HG03108 (cell line): ENCODE measurements around the gene SPTB.
"Not testable (repeated sequence)": the region's sequence is repeated elsewhere in the genome, so short reads cannot be mapped to it uniquely, and the experiment has no call there.

ENCODE experiments used
- ATAC-seq: cut with Tn5 transposase; IDR thresholded peaks from one replicate; pipeline ENCODE4 v1.9.1; 2021; ENCODE audit warnings: moderate library complexity; ENCODE audit not compliant: unreplicated experiment

Gene SPTB

DNA sequence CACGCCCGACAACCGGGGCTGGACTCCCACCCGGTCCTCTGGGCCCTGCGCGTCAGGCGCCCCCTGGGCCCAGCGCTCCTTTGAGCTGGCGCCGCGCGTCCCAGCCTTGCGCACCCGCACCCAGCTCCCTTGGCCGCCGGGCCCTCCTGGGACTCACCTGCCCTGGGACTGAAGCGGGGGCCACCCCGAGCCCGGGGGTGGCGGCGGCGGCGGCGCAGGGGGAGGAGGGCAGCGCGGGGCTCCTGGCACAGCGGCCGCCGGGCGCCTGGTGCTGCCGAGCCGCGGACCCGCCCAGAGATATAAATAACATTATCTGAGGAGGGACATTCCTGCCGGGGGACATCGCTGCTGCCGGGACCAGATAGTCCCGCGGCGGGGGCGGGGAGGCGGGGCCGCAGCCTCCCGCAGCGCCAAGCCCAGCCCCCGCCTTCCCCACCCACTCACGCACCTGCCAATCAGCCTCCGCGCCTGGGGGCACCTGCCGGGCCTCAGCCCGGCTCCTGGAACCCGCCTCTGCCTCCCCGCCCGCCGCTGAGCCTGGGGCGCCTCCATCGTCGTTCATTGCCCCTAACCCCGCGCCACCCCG, at the start of gene SPTB:
Gene SPTB, minus strand, starts transcription at position 273 of the 586 bp plus-strand sequence. CDS start 56,813 bp downstream, outside the sequence.
- peak; percentile 47 for ATAC-seq

DNA sequence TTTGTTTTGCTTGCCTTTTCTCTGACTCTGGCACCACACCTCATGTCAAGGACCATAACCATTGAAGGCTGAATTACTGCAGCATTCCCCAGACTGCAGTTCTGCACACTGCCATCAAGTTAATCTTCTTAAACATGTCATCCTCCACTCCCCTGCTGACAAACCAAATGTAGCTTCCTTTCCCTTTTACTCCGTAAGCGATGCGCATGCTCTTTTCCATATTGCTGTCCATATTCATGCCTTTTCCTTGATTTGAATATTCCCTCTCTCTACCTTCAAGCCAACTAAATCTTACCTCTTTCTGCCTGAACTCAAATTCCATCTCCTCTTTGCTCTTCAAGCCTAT, 49.3 kb upstream of the SPTB start:
- no peak for ATAC-seq

DNA sequence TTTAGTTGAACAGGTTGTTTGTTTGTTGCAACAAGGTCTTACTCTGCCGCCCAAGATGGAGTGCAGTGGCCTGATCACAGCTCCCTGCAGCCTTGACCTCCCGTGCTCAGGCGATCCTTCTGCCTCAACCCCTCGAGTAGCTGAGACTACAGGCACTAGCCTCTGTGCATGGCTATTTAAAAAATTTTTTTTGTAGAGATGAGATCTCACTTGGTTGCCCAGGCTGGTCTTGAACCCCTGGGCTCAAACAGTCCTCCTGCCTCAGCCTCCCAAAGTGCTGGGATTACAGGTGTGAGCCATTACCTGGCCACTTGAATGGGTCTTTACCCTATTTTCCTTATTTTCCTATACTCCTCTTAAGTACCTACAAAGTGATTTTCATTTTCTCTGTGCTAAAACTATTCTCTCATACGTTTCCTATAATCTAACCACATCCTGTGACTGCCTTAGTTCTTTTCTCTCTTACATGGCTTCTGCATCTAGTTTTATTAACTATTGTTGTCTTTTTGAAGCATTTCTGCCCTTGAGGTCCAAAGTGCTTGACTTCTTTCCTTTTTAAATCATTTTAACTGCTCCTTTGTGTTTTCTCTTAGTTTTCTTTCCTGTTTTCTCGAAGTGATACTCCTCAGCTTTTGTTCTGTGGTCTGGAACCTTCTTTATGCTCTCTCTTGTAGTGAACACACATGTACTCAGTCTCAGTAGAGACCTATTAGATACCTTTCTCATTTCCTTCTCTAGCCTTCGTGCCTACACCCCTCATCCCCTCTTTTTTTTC, 48.7 kb upstream of the SPTB start:
- peak; percentile 73 for ATAC-seq

DNA sequence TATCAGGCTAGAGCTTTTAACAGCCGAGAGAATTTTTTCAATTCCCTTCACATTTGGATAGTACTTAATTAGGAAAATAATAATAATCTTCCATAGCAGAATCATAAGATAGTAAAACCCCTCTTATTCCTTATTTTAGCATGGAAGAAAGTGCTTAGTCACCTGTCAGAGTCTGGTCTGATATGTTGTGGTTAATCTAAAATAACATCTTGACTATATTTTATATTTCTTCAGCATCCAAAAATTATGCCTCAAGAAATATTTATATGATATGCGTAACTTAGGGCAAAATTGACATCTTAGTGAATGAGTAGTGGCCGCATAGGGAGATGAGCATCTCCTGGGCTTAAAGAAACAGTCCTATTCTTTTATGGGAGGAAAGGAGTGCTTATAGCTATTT, 47.3 kb upstream of the SPTB start:
- ATAC-seq = no peak

DNA sequence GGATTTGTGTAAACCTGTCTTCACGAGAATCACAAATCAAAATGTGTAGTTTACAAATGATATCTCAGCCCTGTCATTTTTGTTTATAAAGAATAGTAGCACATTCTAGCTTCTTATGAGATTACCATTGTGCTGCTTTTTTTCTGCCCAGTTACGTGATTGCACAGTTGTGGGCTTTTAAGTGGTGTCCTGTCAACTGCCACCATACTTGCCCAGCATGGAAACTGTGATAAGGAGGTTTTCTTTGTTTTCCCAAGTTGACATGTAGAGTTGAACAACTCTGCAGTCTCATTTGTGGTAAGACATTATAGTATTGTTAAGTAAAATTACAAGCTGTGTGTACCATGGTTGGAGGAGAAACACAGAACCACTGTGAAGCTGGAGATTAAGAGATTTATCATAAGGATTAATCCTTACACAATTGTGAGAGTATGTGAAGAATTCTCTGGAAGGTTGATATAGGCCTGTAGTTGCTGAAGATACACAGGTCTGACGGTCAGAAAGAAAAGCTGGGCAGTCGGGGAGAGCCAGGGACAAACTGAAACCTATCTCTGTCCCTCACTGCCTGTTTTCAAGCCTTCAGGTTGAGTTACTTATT, 46.8 kb upstream of the SPTB start:
- ATAC-seq = no peak

DNA sequence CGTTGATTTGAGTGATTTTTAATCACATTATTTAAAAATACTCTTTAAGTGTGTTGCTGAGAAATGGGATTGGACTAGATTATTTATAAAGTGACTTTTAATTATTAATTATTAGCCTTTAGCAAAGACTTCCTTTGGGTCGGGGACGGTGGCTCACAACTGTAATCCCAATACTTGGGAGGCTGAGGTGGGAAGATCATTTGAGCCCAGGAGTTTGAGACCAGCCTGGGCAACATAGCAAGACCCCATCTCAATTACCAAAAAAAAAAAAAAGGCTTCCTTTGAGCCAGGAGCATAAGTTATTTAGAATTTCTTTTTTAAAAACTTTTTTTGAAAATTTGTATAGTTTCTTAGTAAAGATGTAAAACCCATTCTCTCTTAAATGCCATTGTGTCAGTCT, 43.3 kb upstream of the SPTB start:
- no peak for ATAC-seq

DNA sequence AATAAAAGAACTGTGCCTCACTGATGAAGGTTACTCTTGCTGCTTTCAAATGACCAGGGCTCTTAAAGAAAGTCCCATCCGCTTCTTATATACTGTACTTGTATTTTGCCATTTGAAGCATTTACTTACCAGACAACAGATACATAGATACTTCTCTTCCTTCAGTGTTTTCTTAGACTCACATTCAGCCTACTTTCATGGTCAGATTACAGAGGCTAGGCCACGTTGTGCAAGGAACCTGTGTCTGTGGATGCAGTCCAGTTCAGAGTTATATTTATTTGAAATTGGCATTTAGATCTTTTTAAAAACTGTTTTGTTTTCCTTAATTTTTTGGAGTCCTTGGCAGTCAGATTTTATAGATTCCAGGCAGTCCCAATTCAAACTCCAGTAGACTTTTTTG, 40.8 kb upstream of the SPTB start:
- no peak for ATAC-seq

DNA sequence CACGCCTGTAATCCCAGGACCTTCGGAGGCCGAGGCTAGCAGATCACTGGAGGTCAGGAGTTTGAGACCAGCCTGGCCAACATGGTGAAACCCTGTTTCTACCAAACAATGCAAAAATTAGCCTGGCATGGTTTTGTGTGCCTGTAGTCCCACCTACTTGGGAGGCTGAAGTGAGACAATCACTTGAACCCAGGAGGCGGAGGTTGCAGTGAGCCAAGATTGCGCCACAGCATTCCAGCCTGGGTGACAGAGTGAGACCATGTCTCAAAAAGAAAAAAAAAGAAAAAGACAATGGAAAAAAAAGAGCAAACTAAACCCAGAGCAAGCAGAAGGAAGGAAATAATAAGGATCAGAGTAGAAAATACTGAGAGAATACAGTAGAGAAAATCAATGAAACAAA, 39.9 kb upstream of the SPTB start:
- ATAC-seq = no peak

DNA sequence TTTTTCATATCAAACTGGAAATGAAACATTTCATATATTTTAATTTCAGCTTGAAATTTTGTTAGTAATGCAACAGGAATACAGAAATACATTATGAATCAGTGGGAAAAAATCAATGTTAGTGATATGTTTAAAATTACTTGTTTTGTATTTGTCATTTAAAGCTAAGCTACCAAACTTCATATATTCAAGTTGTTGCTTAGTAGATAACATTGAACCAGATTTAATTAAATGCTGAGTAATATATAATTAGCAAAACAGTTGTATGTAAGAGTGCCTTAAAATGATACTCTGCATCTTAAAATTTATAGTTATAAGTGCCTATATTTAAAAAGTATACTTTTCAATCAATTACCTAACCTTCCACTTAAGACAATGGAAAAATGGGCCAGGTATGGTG, 39.5 kb upstream of the SPTB start:
- no peak for ATAC-seq

DNA sequence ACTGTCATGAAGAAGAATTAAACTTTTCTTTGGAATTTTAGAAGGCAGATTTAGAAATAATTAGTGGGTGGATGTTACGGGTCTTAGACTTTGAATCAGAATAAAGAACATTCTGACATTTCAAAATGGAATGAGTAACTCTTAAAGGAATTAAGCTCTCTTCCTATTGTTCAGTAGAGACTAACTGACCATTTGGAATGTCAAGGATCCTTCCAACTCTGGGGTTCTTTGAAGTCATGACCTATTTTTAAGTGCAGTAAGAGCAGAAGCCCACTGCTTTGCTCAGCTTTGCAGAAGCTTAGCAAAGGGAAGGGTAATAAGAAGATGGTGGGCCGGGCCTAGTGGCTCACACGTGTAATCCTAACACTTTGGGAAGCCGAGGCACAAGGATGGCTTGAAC, 38.5 kb upstream of the SPTB start:
- ATAC-seq = no peak

DNA sequence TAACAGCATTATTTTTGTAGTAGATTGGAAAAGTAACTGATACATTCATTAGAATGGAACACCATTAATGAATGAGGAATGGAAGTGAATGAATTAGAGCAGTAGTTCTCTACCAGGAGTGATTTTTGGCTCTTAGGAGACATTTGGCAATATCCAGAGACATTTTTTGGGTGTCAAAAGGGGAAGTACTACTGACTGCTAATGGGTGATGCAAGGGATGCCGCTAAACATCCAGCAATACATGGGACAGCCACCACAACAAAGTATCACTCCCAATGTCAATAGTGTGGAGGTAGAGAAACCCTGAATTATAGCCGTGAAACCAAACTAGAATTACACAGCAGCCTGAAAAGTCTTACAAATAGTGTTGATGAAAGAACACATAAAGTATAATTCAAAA, 36.1 kb upstream of the SPTB start:
- ATAC-seq = no peak

DNA sequence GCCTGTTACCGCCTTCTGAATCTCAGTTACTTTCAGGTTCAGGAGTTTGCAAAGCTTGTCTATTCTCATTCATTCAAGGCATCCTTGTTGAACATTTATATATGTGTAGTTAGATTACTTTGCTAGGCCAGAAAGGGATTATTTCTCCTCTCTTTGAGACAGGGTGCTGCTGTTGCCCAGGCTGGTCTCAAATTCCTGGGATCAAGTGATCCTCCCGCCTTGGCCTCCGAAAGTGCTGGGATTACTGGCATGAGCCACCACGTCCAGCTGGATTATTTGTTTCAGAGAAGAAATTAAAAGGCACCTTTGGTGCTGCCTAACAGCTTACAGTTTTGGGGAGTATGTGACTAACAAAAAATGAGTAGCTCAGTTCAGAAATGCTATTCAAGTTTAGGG, 35.3 kb upstream of the SPTB start:
- ATAC-seq = no peak

DNA sequence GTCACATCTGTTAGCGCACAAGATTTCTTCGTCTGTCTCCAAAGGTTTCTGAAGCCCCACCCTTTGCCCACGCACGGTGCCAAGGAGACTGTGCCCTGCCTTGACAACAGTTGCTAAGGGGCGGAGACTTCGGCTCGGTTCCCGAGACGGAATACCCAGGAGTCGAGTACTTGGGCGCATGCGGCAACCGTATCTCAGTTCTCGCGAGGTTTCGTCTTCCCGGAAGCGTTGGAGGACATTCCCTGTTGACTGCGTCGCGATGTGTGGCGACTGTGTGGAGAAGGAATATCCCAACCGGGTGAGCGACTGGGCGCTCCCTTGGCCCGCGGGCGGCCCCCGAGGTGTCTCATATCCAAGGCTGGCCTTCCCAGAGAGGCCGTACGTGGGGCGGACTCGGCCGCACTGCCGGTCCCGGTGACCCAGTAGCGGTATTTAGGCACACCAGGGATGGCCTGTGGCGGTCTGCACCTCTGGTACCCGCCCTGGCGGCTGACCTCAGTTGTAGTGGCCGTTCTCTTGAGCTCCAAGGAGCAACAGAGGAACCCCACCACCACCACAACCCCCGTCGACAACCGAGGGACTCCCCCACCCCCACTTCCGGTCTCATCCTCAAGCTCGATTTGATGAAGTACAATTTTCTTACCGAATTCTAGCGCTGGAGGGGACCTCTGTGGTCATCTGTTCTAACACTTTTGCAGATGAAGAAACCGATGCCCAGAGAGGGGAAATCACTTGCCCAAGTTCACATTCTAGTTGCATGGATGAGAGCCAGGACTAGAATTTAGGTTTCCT, 34.7 kb upstream of the SPTB start, which contains the start of gene CHURC1:
Gene CHURC1, plus strand, starts transcription at position 219 of the 792 bp plus-strand sequence. Its CDS starts 41 bp downstream, at position 260.
- ATAC-seq = peak; percentile 96

DNA sequence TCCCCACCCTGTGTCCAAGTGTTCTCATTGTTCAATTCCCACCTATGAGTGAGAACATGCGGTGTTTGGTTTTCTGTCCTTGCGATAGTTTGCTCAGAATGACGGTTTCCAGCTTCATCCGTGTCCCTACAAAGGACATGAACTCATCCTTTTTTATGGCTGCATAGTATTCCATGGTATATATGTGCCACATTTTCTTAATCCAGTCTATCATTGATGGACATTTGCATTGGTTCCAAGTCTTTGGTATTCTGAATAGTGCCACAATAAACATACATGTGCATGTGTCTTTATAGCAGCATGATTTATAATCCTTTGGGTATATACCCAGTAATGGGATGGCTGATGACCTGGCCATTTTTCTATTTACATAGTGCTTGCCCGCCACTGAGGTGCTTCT, 33.8 kb upstream of the SPTB start:
- not testable (repeated sequence) for ATAC-seq

DNA sequence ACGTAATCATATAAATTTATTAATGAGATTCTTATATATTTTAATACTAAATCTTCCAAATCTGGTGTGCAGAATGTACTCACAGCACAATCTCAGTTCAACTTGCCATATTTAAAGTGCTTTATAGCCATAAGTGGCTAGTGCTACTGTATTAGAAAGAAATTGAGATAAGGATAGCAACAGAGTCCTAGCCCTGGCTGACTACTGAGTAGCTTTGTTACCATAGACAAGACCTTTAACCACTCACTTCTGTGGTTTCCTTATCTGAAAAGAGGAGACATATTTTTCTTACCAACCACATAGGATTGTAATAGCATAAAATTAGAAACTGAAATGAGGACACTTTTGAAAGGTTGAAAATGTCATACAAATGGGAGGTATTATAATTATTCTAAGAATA, 32.6 kb upstream of the SPTB start:
- no peak for ATAC-seq

DNA sequence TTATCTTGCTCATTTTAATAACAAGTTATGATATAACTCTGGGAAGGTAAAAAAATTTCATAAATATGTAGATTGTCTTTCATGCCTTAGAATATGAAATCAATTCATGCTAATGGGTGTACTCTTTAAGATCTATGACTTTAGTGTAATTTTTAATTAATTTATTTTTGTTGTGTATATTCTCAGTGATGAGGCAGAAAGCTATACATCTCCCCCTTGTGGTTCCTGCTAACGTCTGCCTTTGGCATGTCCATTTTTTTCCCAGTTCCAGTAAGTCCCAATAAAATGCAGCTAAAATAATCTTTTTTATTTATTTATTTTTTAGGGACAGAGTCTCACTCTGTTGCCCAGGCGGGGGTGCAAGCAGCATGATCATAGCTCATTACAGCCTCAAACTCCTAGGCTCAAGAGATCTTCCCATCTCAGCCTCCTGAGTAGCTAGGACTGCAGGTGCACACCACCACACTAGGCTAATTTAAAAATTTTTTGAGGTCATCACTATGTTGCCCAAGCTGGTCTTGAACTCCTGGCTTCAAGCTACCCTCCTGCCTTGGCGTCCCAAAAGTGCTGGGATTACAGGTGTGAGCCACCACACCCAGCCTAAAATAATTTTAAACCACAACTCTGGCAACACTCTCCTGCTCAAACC, 31.3 kb upstream of the SPTB start:
- no peak for ATAC-seq

DNA sequence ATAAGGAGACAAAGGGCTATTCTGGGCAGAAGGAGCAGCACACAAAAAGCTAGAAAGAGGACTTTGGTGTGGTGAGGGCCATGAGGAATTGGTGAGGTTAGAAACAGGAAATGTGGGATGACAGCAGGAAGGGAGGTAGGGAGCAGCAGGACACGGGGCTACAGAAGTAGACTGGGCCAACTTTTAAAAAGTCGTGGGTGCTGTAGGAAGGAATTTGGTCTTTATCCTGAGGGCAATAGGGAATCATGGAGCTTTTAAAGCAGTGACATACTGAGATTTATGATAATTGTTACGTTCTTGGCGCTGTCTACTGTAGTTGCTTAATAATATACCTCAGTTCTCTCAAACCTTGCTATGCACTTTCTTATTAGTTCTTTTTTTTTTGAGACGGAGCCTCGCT, 26.3 kb upstream of the SPTB start:
- ATAC-seq = no peak

DNA sequence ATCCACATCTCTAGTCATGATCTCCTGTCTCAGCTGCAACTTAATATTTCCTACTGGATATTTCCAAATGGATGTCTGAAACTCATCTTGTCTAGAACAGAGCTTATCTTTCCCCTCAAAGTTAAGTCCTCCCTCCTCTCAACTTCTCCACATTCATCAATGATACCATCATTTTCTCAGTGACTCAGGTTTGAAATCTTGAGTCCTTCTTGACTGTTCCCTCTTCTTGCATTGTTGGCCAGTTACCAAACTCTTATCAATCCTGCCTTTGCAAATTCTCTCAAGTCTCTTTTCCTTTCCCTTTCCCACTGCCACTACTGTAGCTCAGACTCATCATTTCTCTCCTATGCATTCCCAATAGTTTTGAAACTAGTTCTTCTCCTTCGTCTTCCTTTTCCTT, 20.3 kb upstream of the SPTB start:
- ATAC-seq = no peak

DNA sequence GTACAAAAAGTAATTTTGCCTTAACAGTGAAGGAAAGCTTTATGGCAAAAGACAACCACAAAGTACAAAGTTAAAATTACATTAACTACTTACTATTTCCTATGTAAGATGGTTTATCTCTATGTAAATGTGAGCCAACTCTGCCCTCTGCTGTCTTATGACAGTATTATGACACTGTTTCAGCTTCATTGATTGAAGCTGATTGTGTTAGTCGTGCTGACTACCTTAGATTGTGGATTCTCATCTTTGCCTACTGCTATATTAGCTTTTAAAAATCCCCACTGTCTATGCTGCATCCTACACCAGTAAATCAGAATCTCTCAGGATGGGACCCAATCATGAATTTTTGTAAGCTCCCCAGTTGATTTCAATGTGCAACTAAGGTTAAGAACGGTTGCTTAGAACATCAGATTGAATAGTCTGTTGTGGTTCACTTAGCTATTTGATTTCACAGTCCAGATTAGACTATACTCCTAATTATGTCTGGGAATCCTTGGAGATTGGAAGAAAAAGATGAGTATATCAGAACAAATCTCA, 12.2 kb upstream of the SPTB start:
- ATAC-seq = no peak

DNA sequence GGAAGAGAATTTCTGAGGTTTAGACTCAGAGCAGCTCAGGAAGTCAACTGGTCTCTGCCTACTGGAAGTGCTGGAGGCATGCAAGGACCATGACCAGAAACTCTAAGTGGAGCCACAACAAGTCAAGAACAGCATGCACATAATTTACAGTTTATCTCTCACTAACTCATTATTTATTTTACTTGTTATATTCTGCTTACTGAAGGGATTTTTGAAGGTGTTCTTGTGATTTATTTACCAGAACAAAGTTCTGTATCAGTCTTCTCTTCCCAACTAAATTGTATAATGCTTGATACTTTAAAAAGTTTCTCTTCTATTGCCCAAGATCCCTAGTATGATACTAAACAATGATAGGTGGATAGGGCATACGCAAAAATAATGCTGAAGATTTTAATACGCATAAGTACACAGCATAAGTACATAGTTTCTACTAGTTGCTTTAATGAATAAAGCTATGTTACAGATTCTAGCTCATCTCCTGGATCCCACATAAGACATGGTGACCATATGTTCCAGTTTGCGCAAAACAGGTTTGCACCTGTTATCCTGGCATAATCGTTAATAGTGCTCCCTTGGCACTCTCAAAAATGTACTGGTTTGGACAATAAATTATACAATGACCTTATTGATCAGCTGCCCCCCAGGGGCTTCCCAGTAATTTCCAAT, 11.6 kb upstream of the SPTB start:
- ATAC-seq = no peak
